GM19025 (cell line): ENCODE measurements around the gene OR5W2.
"Not testable (repeated sequence)": the region's sequence is repeated elsewhere in the genome, so short reads cannot be mapped to it uniquely, and the experiment has no call there.

ENCODE experiments used
- ATAC-seq: cut with Tn5 transposase; IDR thresholded peaks from one replicate; pipeline ENCODE4 v1.9.1; 2021; ENCODE audit warnings: mild to moderate bottlenecking, low read depth, moderate library complexity; ENCODE audit not compliant: unreplicated experiment

OR5W2 gene

GRCh38 chr11:55914482-55914881 lies at the start of gene OR5W2:
Gene OR5W2, minus strand, starts transcription at chr11:55914582. Its CDS starts 0 bp downstream, at chr11:55914582.
- ATAC-seq = no peak

GRCh38 chr11:55956521-55956920 lies 42.1 kb upstream of the OR5W2 start:
- ATAC-seq = no peak

- ATAC-seq = no peak
Observed at GRCh38 chr11:55949330-55949729, 34.9 kb upstream of the OR5W2 start.

DNA sequence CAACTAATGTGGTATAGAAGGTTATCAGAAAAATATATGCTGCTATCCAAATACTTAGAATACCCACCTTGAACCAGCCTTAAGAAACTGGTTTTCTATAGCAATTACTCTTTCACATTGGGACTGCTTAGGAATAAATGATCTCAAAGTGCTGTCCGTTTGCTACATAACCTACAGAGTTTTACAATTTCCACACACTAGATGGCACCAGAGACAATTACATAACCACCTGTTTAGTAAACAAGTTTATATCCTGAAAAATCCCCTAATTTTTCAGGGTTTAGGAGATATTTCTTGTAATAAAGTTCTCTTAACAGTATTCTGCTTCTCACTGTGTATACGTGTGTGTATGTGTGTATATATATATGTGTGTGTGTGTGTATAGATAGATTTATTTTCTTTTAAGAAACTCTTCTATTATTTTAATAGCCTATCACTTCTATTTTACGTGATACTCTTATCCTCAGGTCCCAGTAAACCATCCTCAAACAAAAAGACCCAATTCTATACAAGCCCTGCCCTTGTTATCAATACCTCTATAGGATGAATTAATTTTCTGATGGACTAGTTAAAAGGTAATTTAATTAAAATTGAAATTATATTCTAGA lies 28.5 kb upstream of the OR5W2 start:
- no peak for ATAC-seq

GRCh38 chr11:55936300-55936699 lies 21.9 kb upstream of the OR5W2 start, which contains the start of gene OR5I1:
Gene OR5I1, minus strand, starts transcription at chr11:55936400. Its CDS starts 0 bp downstream, at chr11:55936400.
- ATAC-seq = no peak

DNA sequence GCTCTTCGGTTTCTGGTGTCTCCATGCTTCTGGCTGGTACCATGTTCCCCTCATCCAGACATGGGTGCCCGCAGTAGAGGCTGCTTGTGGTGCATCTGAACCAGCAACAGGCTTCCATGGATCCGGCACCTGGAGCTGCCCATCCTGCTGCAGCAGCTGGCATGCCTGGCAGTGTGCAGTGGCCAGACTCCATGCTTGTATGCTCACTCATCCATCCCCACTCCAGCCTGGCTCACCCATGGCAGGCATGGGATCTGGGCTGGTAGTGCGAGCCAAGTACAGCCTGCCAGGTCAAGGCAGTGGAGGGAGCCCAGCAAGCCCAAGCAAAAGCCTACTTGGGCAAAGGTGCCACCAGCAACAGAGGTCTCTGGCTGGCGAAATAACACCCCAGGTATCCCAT lies 6.2 kb upstream of the OR5W2 start:
- no peak for ATAC-seq

DNA sequence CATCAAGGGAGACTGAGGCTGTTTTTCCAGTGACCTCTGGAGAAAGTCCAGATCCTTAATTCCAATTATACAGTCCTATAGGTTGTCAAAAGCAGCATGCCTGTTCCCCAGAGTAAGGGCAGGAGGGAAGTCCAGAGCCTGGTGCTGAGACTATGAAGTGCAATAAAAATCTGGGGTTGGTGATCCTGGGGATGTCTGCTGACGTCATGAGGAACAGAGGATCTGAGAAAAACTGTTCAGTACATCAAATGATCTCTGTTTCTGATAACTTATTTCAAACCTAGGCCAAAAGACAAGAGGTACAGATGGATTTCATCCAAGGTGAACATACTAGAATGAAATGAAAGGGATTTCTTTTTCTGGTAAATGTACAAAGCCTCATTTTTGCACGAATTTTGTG lies 12.1 kb downstream of the OR5W2 start:
- ATAC-seq = no peak

GRCh38 chr11:55895216-55895615 lies 19.2 kb downstream of the OR5W2 start:
- ATAC-seq = no peak

DNA sequence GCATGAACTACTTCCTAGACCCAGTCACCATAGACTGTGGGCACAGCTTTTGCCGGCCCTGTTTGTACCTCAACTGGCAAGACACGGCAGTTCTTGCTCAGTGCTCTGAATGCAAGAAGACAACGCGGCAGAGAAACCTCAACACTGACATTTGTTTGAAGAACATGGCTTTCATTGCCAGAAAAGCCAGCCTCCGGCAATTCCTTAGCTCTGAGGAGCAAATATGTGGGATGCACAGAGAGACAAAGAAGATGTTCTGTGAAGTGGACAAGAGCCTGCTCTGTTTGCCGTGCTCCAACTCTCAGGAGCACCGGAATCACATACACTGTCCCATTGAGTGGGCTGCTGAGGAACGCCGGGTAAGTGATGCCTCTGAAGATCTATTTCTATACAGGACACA lies 28.9 kb downstream of the OR5W2 start:
- not testable (repeated sequence) for ATAC-seq

DNA sequence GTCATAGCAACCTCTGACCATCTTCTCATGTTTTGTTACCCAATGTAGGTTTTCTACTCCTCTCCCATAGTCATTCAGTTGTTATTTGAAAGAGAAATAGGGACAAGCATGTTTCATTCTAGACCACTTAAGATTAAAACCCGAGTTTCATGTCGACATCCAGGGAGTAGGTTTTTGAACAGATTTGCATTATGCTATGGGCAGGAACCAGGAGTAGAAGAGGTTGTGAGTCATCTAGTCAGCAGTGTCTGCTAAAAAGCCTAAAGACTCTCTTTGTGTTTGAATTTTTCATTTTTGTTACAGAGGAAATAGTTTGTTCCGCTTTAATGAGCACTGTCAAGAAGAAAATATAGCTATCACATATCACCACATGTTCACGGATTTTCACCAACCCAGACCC lies 29.4 kb downstream of the OR5W2 start:
- ATAC-seq = not testable (repeated sequence)

- ATAC-seq = not testable (repeated sequence)
Observed at GRCh38 chr11:55882997-55883396, 31.4 kb downstream of the OR5W2 start, which contains the start of gene TRIM51. Gene TRIM51, plus strand, starts transcription at chr11:55883297. Its CDS starts 2,132 bp downstream, at chr11:55885429.

DNA sequence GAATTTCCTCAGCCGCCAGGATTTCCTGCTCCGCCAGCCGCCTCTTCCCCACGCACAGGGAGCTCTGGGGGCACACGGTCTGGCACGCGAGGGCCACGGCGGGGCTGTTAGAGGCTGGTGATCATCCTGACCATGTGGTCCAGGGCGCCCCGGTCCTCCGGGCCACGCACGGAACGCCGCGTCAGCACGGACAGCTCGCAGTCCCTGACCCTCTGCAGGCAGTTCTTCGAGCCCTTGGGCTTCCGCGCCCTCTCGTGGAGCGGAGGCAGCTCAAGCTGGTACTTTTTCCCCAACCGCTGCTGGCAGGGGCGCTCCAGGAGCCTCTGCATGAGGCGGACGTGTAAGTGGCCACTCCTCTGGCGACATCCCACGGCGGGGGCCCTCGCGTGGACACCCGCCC lies 41.2 kb downstream of the OR5W2 start:
- not testable (repeated sequence) for ATAC-seq

DNA sequence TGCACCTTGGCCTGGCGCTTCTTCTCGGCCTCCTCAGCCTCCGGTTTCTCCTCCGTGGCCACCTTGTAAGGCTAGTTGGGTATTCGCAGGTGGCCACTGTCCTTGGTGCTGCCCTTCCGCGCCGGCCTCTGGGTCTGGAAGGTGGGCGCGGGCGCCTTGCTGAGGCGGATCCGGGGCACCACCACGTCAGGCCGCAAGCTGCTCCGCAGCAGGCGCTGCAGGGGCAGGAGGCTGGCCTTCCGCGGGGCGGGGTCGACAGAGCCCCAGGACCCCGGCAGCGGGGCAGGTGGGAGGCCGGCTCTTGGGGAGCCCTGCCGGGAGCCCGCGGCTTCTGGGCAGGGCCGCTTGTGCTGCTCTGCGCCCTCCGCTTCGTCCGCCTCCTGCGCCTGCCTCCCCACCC lies 41.7 kb downstream of the OR5W2 start:
- not testable (repeated sequence) for ATAC-seq

GRCh38 chr11:55867354-55867753 lies 47.0 kb downstream of the OR5W2 start:
- ATAC-seq = not testable (repeated sequence)
